Suprapubic skin (tissue), 4 donors: ENCODE results near the gene DPYSL5.

Source experiments
- EP300 ChIP-seq: sonication (generic); formaldehyde crosslinking; IDR thresholded peaks from one replicate; pipeline ENCODE4 v1.6.1; 2017; ENCODE audit warnings: antibody characterized with exemption
- POLR2A ChIP-seq, 2 donors: fragments of 450-650 bp; IDR thresholded peaks; one replicate each; pipeline ENCODE4 v1.6.1; 2017; ENCODE audit warnings: antibody characterized with exemption in 2 of 2, mild to moderate bottlenecking in 2 of 2, moderate library complexity in 2 of 2
- POLR2AphosphoS5 ChIP-seq, 3 donors: sonication (generic); formaldehyde crosslinking; IDR thresholded peaks; one replicate each; pipeline ENCODE4 v1.6.1; 2017; ENCODE audit warnings: antibody characterized with exemption in 3 of 3
- TF ChIP-seq, protein P1 (sequence below), 2 donors: fragments of 200-600 bp in 1 of 2; fragments of 450-650 bp in 1 of 2; sonication (generic) in 1 of 2; IDR thresholded peaks; one replicate each; pipeline ENCODE4 v1.5.1; 2016 to 2019; ENCODE audit warnings: antibody characterized with exemption in 2 of 2, mild to moderate bottlenecking in 1 of 2, moderate library complexity in 1 of 2

DNA sequence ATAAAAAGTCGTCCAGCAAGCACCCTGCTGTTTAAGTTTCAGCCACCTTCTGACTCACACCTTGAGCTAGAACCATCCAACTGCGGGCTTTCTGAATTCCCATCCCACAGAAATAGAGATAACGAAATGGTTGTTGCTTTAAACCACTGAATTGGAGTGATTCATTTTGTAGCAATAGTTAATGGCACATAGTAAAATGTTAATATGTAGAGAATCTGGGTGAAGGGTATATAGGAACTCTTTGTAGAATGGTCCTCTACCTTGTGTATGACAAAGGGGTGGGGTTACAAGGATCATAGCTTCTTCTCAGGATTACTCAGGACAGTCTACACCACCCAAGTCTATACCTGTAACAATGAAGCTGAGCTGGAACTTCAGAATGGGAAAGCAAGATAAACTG is 120.1 kb downstream of the DPYSL5 start:
- TF ChIP-seq, protein P1, sequence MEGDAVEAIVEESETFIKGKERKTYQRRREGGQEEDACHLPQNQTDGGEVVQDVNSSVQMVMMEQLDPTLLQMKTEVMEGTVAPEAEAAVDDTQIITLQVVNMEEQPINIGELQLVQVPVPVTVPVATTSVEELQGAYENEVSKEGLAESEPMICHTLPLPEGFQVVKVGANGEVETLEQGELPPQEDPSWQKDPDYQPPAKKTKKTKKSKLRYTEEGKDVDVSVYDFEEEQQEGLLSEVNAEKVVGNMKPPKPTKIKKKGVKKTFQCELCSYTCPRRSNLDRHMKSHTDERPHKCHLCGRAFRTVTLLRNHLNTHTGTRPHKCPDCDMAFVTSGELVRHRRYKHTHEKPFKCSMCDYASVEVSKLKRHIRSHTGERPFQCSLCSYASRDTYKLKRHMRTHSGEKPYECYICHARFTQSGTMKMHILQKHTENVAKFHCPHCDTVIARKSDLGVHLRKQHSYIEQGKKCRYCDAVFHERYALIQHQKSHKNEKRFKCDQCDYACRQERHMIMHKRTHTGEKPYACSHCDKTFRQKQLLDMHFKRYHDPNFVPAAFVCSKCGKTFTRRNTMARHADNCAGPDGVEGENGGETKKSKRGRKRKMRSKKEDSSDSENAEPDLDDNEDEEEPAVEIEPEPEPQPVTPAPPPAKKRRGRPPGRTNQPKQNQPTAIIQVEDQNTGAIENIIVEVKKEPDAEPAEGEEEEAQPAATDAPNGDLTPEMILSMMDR (IDR thresholded peaks at IDR 0.05), result no peak
- TF ChIP-seq POLR2AphosphoS5 (IDR thresholded peaks at IDR 0.05) (no peak), POLR2A (IDR thresholded peaks at IDR 0.05) (no peak), EP300 (no peak)
